GM18909 (cell line): ENCODE measurements around the gene GJA3.
A peak's percentile ranks its signal among the peaks of the same experiment; 100 is the strongest.

Experiments used
- ATAC-seq: cut with Tn5 transposase; IDR thresholded peaks from one replicate; pipeline ENCODE4 v1.9.1; 2021; ENCODE audit warnings: mild to moderate bottlenecking; ENCODE audit not compliant: unreplicated experiment, poor library complexity

GJA3 gene

DNA sequence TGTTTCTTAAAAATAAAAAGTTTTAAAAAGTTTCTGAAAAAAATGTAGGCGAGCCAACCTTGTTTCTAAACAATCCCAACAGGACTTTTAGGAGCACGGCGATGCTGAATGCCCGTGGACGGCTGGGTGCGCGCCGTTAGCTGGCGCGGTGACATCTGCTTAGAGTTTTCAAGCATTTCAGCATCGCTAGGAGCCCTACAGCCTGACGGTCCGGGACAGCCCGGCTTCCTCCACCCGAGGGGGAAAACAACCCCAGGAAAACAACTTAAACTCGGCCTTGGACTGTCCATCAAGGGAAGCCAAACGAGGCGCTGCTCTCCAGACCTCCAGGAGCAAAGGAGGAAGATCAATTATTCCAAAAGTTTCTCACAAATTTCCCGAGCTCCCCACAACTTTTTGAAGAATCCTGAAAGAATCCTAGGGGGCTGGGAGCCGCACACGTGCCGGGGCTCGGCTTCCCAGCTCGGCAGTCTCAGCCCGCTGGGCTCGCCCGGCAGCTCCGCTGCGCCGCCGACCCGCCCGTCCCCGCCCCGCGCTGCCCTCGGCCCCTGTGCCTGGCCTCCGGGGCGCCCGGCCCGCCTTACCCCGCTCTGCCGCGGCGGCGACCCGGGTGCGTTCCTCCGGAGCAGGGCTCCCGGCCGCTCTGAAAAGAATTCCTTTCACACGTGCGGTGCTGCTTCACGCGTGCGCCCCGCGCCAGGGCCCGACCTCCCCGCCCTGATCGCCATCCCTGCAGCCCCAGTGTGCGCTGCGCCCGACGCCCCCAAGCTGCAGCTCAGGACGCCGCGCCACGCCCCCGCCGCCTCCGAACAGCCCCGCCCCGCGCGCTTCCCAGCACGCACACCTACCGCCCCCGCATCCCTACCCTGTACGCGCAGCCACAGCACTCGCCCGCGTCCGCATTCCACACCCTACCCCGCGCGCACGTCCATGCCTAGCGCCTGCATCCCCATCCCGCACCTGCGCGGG is at the start of gene GJA3:
TSS of gene GJA3 (minus strand) at position 747 of the 969 bp plus-strand sequence. CDS start 17,764 bp downstream, outside the sequence.
- ATAC-seq = peak; percentile 58

DNA sequence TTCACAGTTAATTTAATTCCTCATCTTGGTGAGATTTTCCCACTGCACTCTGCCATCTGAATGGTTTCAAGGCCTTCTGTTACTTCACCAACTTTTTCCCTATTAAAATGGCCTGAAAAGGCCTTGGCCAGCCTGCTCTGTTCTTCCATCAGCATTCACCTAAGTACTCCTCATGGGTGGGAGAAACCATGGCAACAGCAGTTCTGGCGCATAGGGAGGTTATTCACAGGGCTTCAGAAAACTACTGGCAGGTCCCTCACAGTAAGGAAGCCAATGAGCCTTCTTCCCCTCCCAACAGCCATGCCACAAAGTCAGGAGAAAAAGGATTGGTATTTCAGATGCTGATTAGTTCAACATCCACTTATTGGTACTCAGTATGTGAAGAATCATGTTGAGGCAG is 49.1 kb upstream of the GJA3 start:
- no peak for ATAC-seq

DNA sequence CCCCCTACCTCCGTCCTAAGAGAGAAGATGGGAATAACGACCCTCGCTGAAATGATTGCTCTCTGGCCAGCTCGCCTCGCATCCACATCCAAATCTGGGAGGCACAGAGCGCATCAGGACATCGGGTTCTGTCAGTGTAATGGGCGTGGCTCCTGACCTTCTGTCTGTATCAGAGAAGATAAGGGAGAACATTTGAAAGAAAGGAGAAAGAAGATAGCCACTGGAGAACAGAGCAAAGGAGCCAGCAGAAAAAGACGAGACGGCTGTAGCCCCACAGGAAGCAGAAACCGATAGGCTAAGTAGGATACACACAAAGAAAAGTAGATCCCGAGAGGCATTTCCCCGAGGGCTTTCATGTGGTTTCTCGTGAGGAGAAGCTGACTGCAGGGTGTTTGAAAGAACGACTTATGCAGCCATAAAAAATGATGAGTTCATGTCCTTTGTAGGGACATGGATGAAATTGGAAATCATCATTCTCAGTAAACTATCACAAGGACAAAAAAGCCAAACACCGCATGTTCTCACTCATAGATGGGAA is 45.9 kb upstream of the GJA3 start:
- no peak for ATAC-seq

DNA sequence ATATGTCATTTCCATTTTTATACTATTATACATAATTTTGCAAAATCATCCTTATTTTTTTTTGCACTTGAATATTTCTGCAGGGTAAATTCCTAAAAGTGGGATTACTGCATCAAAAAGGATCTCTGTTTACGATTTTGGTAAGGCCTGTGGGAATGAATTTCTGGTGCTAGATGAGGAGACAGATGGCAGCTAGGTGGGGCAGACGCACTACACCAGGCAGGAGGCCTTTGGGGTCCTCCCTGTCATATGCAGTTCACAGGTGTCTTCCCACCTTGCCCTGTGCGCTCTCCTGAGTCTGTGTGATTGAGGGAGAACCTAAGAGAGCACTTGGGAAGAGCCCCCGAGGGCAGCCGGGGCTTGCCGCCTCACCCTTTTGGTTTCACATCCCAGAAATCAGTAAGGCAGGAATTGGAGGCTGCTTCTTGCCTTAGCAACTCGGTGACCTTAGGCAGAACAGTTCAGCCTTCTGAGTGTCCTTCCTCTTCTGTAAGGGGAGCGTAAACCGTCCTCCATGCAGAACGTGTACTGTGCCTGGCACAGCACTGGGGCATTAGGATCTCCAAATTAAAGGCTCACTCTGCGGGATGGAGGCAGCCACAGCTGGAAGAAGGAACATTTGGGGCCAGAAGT is 45.3 kb upstream of the GJA3 start:
- ATAC-seq = no peak

DNA sequence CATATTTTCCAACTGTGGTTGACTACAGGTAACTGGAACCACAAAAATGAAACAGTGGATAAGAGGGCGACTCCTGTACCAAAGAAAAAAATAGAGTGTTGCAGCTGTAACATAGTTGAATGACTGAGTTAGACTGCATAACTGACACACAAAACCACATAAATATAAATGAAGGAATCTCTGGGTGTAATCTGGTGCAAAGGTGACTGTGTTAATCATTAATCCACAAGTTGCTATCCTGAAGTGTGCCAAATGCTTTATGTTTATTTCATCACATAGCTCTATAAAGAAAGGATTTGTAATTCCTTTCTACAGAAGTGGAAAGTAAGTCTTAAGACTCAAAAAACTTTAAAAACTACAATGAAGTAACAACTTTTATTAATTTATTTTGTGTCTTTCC is 37.9 kb upstream of the GJA3 start:
- no peak for ATAC-seq

DNA sequence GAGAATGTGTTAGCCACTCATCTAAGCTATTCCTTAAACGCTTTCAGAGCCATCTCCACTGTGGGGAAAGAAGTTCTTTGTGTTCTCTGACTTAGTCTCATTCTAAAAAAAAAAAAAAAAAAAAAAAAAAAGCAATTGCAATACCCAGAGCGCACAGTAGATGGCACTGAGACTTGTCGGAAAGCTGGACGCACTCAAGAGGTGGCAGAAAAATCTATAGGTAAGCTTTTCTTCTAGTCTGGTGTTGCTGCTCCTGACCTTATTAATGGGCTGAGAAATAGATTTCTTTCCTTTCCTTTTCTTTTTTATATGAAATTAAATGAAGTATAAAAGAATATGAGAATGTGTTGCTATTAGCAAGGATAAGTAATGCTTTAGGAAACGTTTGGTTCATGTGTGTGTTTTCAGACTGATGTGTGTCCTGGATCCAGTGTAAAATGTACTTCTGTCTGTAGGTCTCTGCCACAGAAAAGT is 36.5 kb upstream of the GJA3 start:
- no peak for ATAC-seq

DNA sequence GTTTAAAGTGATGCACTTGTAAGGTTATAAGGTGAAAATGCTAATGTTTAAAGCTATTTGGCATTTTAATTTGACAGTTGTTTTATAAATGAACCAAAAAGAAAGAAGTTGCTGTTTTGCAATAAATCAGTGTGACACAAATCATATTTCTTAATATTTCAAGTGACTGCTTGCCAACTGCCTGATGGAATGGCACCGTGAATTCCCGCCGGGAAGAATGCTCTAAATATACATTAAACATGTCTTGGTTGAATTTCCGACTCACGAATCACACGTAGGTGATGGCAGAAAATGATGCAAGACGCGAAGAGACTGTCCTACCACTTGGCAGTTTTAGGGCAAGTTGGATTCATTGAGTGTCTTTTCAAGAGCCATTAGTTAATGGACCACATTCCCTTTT is 34.9 kb upstream of the GJA3 start:
- ATAC-seq = no peak

DNA sequence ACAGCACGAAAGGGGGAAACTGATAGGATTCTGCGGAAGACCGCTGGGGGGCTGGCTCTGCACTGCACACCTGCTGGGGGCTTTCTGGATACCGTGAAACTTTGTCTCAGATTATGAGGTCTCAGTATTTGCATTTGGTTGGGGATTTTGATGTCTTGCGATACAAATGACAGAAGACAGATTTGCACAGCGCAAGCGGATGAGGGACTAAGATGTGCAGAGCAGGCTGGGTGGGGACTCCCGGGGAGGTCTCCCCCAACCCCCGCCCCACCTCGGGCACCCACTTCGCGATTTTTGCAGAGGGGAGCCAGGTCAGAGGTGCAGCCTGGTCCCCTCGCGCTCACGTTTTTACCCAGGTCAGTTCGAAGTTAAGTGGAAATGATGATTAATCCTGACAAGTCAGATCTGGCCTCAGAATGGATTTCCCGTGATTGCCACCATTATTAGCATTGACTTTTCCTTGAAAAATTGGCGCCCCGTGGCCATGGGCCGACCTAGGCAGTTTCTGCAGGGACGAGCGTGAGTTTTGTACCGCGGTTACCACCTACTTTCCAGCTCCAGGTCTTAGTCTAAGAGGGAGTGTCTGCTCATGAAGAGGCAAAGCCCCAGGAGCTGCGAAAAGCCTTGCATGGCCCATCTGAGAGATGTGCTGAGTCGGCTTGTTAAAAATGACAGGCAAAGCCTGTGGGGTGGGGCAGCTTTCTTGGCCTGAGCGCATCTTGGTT is 33.2 kb upstream of the GJA3 start:
- ATAC-seq = no peak

DNA sequence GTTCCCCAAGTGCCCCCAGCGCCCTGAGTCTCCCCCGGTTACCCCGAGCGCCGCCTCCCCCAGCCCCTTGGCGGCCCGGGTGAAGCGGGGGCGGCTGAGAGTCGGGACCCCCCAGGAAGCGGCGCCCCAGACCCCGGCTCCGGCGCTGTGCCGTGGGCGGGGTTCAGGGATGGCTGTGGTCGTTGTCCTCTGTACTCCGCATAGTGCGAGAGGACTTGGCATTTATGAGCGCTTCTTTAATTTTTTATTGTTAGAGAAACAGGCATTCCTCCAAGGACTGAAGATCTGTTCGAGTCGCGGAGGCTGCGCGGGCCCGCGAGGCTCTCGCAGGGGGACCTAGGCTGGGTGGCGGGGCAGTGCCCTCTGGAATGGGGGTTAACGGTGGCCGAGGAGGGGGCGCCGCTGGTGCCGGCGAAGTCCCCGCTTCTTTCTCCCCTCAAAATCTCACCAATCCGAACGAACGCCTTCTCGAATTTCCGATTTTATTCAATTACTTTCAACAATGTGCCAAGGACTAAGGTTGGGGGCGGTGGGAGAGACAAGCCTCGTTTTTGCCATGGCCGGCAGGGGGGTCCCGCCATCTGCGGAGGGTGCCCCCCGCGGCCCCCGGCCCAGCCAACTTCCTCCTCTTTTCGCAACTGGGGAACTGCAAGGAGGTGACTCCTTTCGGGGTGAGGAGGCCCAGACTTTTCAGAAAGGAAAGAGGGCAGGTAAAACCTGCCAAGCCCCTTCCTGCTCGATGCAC is 32.5 kb upstream of the GJA3 start:
- ATAC-seq = no peak

DNA sequence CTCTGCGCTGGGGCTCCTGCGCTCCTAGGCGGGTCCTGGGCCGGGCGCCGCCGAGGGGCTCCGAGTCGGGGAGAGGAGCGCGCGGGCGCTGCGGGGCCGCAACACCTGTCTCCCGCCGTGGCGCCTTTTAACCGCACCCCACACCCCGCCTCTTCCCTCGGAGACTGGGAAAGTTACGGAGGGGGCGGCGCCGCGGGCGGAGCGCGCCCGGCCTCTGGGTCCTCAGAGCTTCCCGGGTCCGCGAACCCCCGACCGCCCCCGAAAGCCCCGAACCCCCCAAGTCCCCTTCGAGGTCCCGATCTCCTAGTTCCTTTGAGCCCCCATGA is 31.9 kb upstream of the GJA3 start, which contains the start of gene GJB2:
TSS of gene GJB2 (minus strand) at position 103 of the 326 bp plus-strand sequence. CDS start 3,357 bp downstream, outside the sequence.
- ATAC-seq = no peak

DNA sequence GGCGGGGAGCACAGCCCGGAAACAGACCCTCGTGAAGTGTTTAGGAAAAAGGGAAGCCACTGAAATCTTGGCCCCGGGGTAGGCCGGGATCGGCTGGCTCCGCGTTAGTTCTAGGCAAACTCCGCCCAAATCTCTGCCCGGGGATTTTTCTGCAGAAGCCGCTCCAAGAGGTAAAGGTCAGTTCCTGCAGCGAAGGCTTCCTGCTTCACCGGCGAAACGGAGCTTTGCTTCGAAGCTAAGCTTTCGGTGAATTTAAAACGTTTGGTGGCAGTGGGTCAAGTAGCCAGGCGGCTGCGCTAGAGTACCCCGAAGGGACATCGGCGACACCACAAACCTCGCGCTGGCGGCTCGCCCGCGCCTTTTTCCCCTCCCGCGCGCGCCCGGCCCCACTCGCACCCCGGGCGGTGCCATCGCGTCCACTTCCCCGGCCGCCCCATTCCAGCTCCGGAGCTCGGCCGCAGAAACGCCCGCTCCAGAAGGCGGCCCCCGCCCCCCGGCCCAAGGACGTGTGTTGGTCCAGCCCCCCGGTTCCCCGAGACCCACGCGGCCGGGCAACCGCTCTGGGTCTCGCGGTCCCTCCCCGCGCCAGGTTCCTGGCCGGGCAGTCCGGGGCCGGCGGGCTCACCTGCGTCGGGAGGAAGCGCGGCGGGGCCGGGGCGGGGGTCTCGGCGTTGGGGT is 31.4 kb upstream of the GJA3 start:
- no peak for ATAC-seq

DNA sequence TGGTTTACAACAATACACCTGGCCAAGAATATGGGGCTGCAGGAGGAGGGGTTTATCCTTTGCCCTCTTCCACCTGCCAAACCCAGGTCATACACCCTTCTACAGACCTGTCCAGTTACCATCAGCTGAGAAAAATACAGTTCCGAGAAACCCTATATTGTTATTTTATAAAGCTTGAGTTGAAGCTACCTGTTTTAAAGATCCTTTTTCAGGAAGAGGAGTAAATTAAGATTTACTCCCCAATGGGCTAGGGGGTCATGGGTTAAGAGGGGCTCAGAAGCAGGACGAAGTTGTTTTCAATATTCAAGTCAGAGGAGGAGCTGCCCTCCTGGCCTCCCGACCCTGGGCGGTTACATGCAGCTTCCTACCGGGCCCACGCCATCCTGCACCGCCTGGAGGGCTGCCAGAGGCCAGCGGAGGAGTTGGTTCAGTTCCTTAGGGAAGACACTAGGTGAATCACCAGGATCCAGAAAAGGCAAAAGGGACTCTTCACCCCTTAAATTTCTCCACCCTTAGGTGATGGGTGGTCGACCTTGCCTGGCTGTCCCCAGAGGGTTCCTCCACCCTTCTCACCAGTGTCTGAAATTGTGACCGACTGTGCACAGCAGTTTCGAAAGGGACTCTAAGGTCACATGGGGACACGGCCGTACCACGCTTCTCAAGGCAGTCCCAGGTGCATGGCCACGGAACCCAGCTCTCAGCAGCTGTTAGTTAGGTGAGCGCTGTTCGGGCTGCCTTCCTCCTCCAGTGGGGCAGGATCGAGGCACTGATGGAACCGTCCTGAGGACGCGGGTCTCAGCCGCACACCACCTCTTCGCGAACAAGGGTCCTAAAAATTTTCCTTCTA is 30.7 kb upstream of the GJA3 start:
- ATAC-seq = no peak

DNA sequence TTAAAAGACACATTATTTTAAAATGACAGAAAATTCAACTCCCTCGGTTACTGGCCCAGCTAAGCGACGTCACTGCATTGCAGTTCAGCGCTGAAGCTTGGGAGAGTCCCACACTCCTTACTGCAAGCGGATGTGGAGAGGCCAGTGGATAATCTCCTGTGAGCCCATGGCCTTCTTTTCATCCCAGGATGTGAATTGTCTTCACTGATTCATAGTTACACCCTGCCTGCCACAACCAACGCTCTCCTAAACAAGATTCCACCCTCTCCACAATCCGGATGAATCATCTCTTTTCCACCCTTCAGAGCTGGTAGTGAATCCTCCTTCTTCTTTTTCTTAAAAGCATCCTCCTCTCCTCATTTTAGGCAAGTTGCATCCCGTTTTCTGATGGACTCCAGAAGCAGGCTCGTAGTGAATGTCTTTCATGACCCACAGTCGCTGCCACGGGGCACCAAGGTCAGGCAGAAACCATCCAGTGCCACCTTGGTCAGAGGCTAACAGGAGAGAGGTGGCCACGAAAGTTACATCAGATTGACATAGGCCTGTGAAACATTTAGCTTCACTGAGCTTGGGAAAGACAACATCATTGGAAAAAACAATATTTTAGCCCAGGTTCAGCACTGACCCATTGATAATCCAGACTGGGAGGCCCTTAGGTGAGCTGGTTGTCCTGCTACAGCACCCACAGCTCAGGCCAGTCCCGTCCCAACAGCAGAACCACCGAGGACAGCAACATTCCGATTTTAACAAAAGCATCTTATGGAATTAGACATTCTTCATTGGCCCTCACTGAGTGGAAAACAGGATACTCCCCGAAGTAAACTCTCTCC is 29.8 kb upstream of the GJA3 start:
- no peak for ATAC-seq

DNA sequence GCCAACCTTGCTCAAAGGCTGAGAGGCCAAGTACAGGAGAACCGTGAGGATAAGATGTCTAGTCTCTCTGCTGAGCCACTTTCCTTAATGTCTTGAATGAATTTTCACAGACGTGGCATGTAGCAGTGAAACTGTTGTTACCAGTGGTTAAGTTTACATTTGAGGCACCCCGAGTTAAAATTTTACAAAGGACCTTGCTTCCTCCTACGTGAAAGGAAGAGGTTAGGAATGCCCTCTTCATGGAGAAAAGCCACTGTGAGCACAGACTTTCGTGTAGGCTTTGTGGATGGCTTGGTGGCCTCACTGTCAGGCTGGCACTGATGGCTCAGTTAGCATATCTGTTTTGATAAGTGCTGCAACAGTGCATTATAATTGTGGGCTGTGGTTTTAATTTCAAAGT is 29.2 kb upstream of the GJA3 start:
- ATAC-seq = no peak

DNA sequence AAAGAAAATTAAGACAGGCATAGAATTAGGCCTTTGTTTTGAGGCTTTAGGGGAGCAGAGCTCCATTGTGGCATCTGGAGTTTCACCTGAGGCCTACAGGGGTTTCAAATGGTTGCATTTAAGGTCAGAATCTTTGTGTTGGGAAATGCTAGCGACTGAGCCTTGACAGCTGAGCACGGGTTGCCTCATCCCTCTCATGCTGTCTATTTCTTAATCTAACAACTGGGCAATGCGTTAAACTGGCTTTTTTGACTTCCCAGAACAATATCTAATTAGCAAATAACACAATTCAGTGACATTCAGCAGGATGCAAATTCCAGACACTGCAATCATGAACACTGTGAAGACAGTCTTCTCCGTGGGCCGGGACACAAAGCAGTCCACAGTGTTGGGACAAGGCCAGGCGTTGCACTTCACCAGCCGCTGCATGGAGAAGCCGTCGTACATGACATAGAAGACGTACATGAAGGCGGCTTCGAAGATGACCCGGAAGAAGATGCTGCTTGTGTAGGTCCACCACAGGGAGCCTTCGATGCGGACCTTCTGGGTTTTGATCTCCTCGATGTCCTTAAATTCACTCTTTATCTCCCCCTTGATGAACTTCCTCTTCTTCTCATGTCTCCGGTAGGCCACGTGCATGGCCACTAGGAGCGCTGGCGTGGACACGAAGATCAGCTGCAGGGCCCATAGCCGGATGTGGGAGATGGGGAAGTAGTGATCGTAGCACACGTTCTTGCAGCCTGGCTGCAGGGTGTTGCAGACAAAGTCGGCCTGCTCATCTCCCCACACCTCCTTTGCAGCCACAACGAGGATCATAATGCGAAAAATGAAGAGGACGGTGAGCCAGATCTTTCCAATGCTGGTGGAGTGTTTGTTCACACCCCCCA is 28.1 kb upstream of the GJA3 start:
- ATAC-seq = no peak

DNA sequence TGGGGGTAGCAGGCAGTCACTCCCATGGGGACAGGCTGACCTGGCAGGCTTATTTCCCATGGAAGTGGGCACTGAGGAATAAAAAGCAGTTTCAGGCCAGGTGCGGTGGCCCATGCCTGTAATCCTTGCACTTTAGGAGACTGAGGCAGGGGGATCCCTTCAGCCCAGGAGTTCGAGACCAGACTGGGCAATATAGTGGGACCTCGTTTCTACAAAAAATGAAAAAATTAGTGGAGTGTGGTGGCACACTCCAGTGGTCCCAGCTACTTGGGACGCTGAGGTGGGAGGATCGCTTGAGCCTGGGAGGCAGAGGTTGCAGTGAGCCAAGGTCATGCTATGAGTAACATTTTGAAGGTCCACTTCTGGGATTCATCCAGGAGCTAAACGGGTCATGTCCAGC is 25.9 kb upstream of the GJA3 start:
- no peak for ATAC-seq
